ENCODE results near the gene MCM3. TPM values are rescaled to one million over a fixed set of nuclear protein-coding genes. Genes with fewer than 3 reads are reported as not detected.

MCM3 gene
- total RNA-seq, 3 donors from 2014 or later = 32.1 to 43.6 (median 36.7) TPM

GRCh38 chr6:52288216-52288615 lies 3.7 kb upstream of the MCM3 start:
- Histone ChIP-seq H3K4me1 (ENCODE audit: low read depth) (peaks cover 8% of the 10 kb centered on the region), H3K36me3 (ENCODE audit: low read depth) (peaks cover 5% of the 10 kb centered on the region), H3K4me3 (no peak overlapping the region), H3K9me3 (no peaks in the 10 kb centered on the region)
- ATAC-seq (no peak), DNase-seq (no peak)
- no peak for TF ChIP-seq CTCF (IDR thresholded peaks at IDR 0.05)
- intact Hi-C loops (cut with DNase I, micrococcal nuclease) = loop anchor here (10.0 kb wide), 3 partner anchors 117 to 387 kb away; partner anchors contain the start of gene TMEM14A (in 1 of the 2)

- Histone ChIP-seq H3K4me3 (no peak overlapping the region), H3K9me3 (no peaks in the 10 kb centered on the region), H3K36me3 (ENCODE audit: low read depth) (peaks cover 5% of the 10 kb centered on the region), H3K4me1 (ENCODE audit: low read depth) (peaks cover 8% of the 10 kb centered on the region)
- peak; percentile 64 to 90 (median 76) for DNase-seq
- no peak for ATAC-seq
- intact Hi-C loops (cut with DNase I, micrococcal nuclease) = loop anchor here (10.0 kb wide), 3 partner anchors 118 to 388 kb away; partner anchors contain the start of gene TMEM14A (in 1 of the 2)
- TF ChIP-seq CTCF (IDR thresholded peaks at IDR 0.05) = no peak
Observed at GRCh38 chr6:52286798-52287432, 2.4 kb upstream of the MCM3 start.

- intact Hi-C loops (cut with DNase I, micrococcal nuclease) = loop anchor here (10.0 kb wide), 3 partner anchors 119 to 389 kb away; partner anchors contain the start of gene TMEM14A (in 1 of the 2)
- ATAC-seq = no peak
- Histone ChIP-seq H3K36me3 (ENCODE audit: low read depth) (peaks cover 5% of the 10 kb centered on the region), H3K4me1 (ENCODE audit: low read depth) (peaks cover 8% of the 10 kb centered on the region), H3K4me3 (no peak overlapping the region), H3K9me3 (no peaks in the 10 kb centered on the region)
- DNase-seq = no peak
- TF ChIP-seq CTCF (IDR thresholded peaks at IDR 0.05) = no peak
Observed at GRCh38 chr6:52285177-52286068, 881 bp upstream of the MCM3 start.

- no peaks in the 10 kb centered on the region for H3K9me3 ChIP-seq
- ATAC-seq (peak; percentile 0), DNase-seq (peak in 1 of 3 donors; percentile 74)
- H3K36me3 ChIP-seq (ENCODE audit: low read depth) = peaks cover 5% of the 10 kb centered on the region
- H3K4me1 ChIP-seq (ENCODE audit: low read depth) = peaks cover 8% of the 10 kb centered on the region
- intact Hi-C loops (cut with DNase I, micrococcal nuclease) = loop anchor here (10.0 kb wide), 3 partner anchors 121 to 391 kb away; partner anchors contain the start of gene TMEM14A (in 1 of the 2)
- H3K4me3 ChIP-seq = peak overlapping the region; percentile 46
- no peak for TF ChIP-seq CTCF (IDR thresholded peaks at IDR 0.05)
Observed at GRCh38 chr6:52284131-52284459, 447 bp downstream of the MCM3 start.

- Histone ChIP-seq H3K9me3 (no peaks in the 10 kb centered on the region), H3K36me3 (ENCODE audit: low read depth) (peaks cover 5% of the 10 kb centered on the region), H3K4me3 (no peak overlapping the region), H3K4me1 (ENCODE audit: low read depth) (peaks cover 8% of the 10 kb centered on the region)
- DNase-seq (no peak), ATAC-seq (no peak)
- TF ChIP-seq CTCF (IDR thresholded peaks at IDR 0.05) = no peak
- intact Hi-C loops (cut with DNase I, micrococcal nuclease) = loop anchor here (10.0 kb wide), 3 partner anchors 122 to 392 kb away; partner anchors contain the start of gene TMEM14A (in 1 of the 2)
Observed at GRCh38 chr6:52283111-52283510, 1.4 kb downstream of the MCM3 start.

All from mucosa of descending colon (tissue), 3 donors.